ENCODE measurements around the gene GPR4.

- TF ChIP-seq YY1 (IDR thresholded peaks at IDR 0.05; ENCODE audit: low read depth) = peak; percentile 76; the same call in 1 of the 2 replicates
- TF ChIP-seq EP300 (IDR thresholded peaks at IDR 0.05; ENCODE audit: borderline replicate concordance) = no peak
- no peak for TF ChIP-seq CEBPB (IDR thresholded peaks at IDR 0.05)
Measured at GRCh38 chr19:45638930-45639729, 37.1 kb upstream of the GPR4 start, which contains the start of gene EML2.
